Measurements from ENCODE around the gene HSPE1. TPM values are rescaled to one million over a fixed set of nuclear protein-coding genes. Genes with fewer than 3 reads are reported as not detected.
A peak's percentile ranks its signal among the peaks of the same experiment; 100 is the strongest.

The HSPE1 gene
- total RNA-seq, 2 experiments from 2014 or later: 50.8 to 56.2 TPM

DNA sequence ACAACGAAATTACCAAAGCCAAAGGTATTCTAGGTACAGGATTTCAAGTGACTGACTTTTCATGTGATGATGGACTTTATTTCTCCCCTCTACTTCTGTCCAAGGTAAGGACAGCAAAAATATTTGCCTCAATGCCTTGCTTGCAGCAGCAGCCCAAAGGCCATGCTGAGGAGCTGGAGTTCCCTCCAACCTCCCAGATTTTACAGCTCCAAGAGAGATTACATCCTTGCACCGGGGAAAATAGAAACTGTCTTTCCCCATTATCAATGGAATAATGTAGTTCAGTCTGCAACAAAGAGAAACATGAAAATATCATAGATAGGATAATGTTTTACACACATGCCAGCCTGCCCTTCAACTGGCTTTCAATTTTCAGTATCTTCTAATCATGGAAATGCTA, 14.0 kb upstream of the HSPE1 start:
- Histone ChIP-seq H3K4me3 (ENCODE audit: low read length) (no peak overlapping the region), H3K4me1 (ENCODE audit: insufficient read depth, low read length) (no peaks in the 10 kb centered on the region), H3K27ac (ENCODE audit: low read depth in 1 of 2, low read length in 2 of 2) (no peak overlapping the region), H3K36me3 (ENCODE audit: insufficient read depth, low read length) (peaks cover 51% of the 10 kb centered on the region), H3K27me3 (ENCODE audit: control insufficient read depth in 1 of 2, insufficient read depth in 2 of 2, low read length in 2 of 2) (no peaks in the 10 kb centered on the region), H3K9me3 (ENCODE audit: control insufficient read depth in 1 of 2, insufficient read depth in 1 of 2, low read length in 2 of 2) (peaks cover 17 to 21% of the 10 kb centered on the region in 2 experiments)
- intact Hi-C loops (cut with DNase I, micrococcal nuclease): no loop called here
- Mint-ChIP-seq H3K4me1 (ENCODE audit: low read depth) (no peaks in the 10 kb centered on the region), H3K27me3 (no peaks in the 10 kb centered on the region), H3K36me3 (ENCODE audit: low read depth) (peaks cover 94% of the 10 kb centered on the region), H3K27ac (no peak overlapping the region), H3K4me3 (no peak overlapping the region), H3K9me3 (peaks cover 6% of the 10 kb centered on the region)
- CTCF ChIA-PET: no interaction called here
- TF ChIP-seq, protein P1, sequence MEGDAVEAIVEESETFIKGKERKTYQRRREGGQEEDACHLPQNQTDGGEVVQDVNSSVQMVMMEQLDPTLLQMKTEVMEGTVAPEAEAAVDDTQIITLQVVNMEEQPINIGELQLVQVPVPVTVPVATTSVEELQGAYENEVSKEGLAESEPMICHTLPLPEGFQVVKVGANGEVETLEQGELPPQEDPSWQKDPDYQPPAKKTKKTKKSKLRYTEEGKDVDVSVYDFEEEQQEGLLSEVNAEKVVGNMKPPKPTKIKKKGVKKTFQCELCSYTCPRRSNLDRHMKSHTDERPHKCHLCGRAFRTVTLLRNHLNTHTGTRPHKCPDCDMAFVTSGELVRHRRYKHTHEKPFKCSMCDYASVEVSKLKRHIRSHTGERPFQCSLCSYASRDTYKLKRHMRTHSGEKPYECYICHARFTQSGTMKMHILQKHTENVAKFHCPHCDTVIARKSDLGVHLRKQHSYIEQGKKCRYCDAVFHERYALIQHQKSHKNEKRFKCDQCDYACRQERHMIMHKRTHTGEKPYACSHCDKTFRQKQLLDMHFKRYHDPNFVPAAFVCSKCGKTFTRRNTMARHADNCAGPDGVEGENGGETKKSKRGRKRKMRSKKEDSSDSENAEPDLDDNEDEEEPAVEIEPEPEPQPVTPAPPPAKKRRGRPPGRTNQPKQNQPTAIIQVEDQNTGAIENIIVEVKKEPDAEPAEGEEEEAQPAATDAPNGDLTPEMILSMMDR (IDR thresholded peaks at IDR 0.05): no peak
- DNase-seq (no peak), ATAC-seq (ENCODE audit: poor library complexity) (no peak)
- POLR2A ChIA-PET: no interaction called here

- H3K9me3 Mint-ChIP-seq: peaks cover 6% of the 10 kb centered on the region
- H3K4me3 Mint-ChIP-seq: no peak overlapping the region
- no peaks in the 10 kb centered on the region for H3K27me3 Mint-ChIP-seq
- peaks cover 89% of the 10 kb centered on the region for H3K36me3 Mint-ChIP-seq (ENCODE audit: low read depth)
- Histone ChIP-seq H3K27me3 (ENCODE audit: control insufficient read depth in 1 of 2, insufficient read depth in 2 of 2, low read length in 2 of 2) (no peaks in the 10 kb centered on the region), H3K36me3 (ENCODE audit: insufficient read depth, low read length) (peaks cover 63% of the 10 kb centered on the region), H3K4me3 (ENCODE audit: low read length) (no peak overlapping the region), H3K9me3 (ENCODE audit: control insufficient read depth in 1 of 2, insufficient read depth in 1 of 2, low read length in 2 of 2) (peaks cover 14 to 15% of the 10 kb centered on the region in 2 experiments), H3K27ac (ENCODE audit: low read depth in 1 of 2, low read length in 2 of 2) (no peak overlapping the region), H3K4me1 (ENCODE audit: insufficient read depth, low read length) (no peaks in the 10 kb centered on the region)
- TF ChIP-seq, protein P1 (IDR thresholded peaks at IDR 0.05): no peak
- intact Hi-C loops (cut with DNase I, micrococcal nuclease): no loop called here
- POLR2A ChIA-PET: no interaction called here
- ATAC-seq (ENCODE audit: poor library complexity) (no peak), DNase-seq (no peak)
- no peaks in the 10 kb centered on the region for H3K4me1 Mint-ChIP-seq (ENCODE audit: low read depth)
- CTCF ChIA-PET: no interaction called here
- no peak overlapping the region for H3K27ac Mint-ChIP-seq
Observed at GRCh38 chr2:197487385-197487784, 12.8 kb upstream of the HSPE1 start.

DNA sequence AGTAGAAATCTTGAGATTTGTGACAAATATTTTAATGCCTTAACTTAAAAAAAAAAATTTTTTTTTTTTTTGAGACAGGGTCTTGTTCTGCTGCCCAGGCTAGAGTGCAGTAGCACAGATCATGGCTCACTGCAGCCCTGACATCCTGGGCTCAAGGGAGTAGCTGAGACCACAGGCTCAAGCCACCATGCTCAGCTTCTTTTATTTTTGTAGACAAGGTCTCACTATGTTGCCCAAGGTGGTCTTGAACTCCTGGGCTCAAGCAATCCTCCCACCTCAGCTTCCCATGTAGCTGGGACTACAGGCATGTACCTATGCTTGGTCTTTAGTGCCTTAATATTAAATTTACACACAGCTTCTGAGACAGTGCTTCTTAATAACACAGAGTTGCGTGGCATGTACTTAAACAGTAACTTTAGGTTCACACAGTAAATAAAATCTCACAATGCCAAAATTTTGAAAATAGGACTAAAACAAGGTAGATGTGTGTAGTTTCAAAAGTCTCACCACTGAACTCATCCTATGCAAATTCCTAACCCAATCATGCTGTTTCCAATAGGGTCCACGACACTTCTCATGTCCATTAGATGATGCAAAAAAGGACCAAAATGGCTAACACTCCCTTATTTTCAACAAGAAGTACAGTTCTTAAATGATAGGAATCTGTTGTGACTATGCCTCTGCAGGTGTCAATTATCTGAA, 4.6 kb upstream of the HSPE1 start:
- H3K27ac Mint-ChIP-seq: peak overlapping the region; percentile 87

More for the DNA sequence above, 4.6 kb upstream of the HSPE1 start:
- Histone ChIP-seq H3K27ac (ENCODE audit: low read depth in 1 of 2, low read length in 2 of 2) (no peak overlapping the region), H3K27me3 (ENCODE audit: control insufficient read depth in 1 of 2, insufficient read depth in 2 of 2, low read length in 2 of 2) (no peaks in the 10 kb centered on the region), H3K4me3 (ENCODE audit: low read length) (no peak overlapping the region), H3K9me3 (ENCODE audit: control insufficient read depth in 1 of 2, insufficient read depth in 1 of 2, low read length in 2 of 2) (no peaks in the 10 kb centered on the region), H3K36me3 (ENCODE audit: insufficient read depth, low read length) (peaks cover 69% of the 10 kb centered on the region), H3K4me1 (ENCODE audit: insufficient read depth, low read length) (peaks cover 23% of the 10 kb centered on the region)
- no peak for ATAC-seq (ENCODE audit: poor library complexity)
- intact Hi-C loops (cut with DNase I, micrococcal nuclease): loop anchor here in 1 of 2 experiments (2.0 to 5.0 kb wide), 2 partner anchors 37 to 212 kb away; partner anchors contain the start of gene MARS2
- DNase-seq: no peak
- Mint-ChIP-seq H3K4me3 (no peak overlapping the region), H3K9me3 (no peaks in the 10 kb centered on the region), H3K4me1 (ENCODE audit: low read depth) (peaks cover 47% of the 10 kb centered on the region), H3K27me3 (no peaks in the 10 kb centered on the region), H3K36me3 (ENCODE audit: low read depth) (peaks cover 88% of the 10 kb centered on the region)
- CTCF ChIA-PET: interaction anchor here (1.3 kb wide), 1 partner anchor 16 kb away, joined by 3 read pairs; no protein-coding TSS in a partner anchor
- TF ChIP-seq, protein P1 (IDR thresholded peaks at IDR 0.05): no peak
- POLR2A ChIA-PET: interaction anchor here (0.9 to 8.1 kb wide), 3 partner anchors 20 to 60 kb away, joined by 5 to 219 read pairs (median 9); partner anchors contain the start of genes COQ10B, MOB4 and SF3B1
